Hematopoietic multipotent progenitor cell treated with erythropoietin and hydrocortisone succinate and interleukin-3 and kit ligand, for 17 days (in vitro differentiated cells): ENCODE data around the gene CYP26C1.
A peak's percentile ranks its signal among the peaks of the same experiment; 100 is the strongest.

ENCODE experiments used
- DNase-seq: peaks from one replicate; pipeline ENCODE4 v3.0.0-alpha.2; 2015; ENCODE audit warnings: low spot score

Gene CYP26C1, protein sequence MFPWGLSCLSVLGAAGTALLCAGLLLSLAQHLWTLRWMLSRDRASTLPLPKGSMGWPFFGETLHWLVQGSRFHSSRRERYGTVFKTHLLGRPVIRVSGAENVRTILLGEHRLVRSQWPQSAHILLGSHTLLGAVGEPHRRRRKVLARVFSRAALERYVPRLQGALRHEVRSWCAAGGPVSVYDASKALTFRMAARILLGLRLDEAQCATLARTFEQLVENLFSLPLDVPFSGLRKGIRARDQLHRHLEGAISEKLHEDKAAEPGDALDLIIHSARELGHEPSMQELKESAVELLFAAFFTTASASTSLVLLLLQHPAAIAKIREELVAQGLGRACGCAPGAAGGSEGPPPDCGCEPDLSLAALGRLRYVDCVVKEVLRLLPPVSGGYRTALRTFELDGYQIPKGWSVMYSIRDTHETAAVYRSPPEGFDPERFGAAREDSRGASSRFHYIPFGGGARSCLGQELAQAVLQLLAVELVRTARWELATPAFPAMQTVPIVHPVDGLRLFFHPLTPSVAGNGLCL

DNA sequence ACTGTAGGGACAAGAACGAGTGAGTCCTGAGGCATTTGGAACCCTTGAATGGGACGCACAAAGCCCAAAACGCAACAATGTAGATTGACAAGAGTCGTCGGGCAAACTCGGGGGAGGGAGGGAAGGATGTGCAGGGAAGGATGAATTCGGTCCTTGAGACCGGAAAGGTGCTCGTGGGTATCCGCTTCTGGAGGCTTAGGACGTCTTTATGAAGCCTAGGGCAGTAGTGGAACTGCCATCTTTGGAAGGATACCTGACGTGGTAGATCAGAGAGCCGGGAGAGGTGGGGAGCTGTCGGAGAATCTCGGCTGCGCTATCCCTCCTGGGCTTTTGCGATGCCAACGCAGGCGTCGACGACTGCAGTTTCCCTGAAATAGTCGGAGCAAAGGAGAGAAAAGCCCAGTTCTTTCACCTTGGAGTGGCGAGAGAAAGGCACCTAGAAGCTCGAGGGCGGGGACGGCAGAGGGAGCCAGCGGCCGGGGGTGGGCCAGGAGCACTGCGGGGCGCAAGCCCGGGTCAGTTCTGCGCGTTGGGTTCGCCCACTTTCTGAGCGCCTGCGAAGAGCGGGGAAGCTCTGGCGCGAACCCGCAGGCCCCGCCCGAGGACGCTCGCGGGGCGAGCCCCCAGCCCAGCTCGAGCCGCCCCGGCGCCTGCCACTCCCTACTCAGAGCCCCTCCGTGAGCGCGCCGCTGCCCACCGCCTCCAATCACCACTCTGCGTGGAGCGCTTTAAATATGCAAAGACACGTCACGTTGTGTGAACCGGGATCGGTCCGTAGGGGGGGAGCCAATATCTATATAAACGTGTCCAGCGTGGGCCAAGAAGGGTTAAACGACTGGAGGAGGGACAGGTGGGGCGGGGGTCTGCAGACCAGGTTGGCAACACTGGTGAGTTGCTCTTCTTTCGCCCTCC is at the start of gene CYP26C1:
Gene CYP26C1 (plus strand): TSS at position 824 of the 912 bp plus-strand sequence. CDS start 466 bp downstream, outside the sequence.
- no peak for DNase-seq

DNA sequence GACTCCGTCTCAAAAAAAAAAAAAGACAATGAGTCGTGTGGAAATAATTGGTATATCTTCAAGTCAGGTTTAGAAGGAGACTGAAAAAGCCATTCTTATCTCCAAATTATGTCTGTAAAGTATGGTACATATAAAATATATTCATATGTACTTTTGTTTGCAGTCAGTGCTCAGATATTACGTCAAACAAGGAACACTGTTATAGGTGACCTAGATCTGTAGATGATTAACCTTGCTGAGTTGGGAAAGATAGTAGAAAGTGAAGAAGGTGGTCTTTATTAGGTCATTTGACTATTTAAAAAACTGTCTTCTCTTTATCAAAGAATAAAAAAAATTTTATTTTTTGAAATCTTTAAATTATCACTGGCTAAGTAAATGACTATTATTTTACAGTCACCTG is 44.9 kb upstream of the CYP26C1 start:
- DNase-seq = no peak

DNA sequence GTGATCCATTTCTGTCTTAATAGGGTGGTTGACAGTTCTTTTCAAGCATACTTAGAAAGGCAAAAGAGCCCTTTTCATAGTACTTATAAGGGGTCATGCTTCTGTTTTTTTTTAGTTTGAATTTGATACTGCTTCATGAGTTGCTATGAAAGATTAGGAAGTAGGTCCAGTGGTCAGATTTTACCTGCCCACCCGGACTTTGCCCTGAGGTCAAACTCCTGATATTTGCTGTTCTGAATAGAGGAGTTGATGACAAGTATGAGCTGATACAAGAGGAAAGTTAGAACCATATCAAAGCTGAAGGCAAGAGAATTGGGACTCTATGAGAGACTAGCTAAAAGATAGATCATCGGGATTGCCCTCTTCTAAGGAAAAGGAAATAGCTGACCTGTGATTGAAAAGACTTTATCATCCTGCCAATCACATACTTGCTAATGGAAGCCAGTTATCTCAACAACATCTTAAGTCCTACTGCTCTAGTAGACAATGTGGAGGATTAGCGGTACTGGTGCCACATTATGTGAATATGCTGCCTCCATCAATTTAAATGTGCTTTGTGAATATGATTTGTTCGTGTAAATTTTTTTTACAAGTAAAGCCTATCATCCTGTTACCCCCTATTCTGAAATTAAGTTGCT is 37.5 kb upstream of the CYP26C1 start:
- no peak for DNase-seq

DNA sequence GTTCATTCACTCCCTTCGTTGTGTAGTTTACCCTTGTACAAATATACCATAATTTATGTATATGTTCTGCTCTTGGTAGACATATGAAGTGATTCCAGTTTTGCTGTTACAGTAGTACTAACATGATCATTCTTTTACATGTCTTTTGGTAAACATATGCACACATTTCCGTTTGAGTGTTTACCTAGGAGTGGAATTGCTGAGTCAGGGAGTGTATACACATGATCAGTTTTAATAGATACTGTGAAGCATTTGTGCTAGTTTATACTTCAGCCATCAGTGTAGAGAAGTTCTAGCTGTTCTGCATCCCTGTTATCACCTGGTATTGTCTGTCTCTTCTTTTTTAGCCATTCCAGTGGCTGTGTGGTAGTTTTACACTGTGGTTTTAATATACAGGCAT is 34.5 kb upstream of the CYP26C1 start:
- DNase-seq = peak; percentile 53

DNA sequence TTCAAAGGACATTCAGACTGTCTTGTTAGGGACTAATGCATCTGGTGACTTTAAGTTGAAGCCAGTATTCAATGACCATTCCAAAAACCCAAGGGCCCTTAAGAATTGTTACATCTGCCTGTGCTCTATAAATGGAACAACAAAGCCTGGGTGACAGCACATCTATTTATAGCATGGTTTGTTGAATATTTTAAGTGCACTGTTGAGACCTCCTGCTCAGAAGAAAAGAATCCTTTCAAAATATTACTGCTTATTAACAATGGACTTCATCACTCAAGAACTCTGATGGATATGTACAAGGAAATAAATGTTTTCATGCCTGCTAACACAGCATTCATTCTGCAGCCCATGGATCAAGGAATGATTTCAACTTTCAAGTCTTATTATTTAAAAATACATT is 33.1 kb upstream of the CYP26C1 start:
- no peak for DNase-seq

DNA sequence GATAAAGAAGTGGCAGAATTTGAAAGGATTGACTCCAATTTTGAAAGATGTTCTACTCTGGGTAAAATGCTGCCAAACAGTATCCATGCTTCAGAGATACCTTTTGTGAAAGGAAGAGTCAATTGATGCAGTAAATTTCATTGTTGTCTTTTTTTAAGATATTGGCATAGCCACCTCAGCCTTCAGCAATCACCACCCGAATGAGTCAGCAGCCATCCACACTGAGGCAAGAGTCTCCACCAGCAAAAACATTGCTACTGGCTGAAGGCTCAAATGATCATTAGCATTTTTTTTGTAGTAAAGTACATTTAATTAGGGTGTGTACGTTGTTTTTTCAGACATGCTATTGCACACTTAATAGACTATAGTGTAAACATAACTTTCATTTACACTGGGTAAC is 31.7 kb upstream of the CYP26C1 start:
- DNase-seq = peak; percentile 68

DNA sequence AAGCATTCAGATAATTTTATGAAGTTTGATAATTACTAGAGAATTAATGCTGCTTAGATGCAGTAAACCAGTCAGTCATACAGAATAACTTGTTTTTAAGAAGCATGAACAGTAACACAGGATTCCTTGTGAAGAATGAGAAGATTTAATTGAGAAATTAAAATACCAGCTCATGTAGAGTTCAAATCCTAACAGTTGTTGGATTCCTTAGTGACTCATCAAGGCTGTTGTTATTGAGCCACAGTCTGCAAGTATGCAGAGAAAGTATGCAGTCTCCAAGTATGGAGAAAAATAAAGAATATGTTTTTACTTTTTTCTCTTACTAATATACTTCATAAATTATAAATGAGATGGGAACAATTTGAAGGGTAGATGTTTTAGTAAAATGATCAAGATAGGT is 30.2 kb upstream of the CYP26C1 start:
- no peak for DNase-seq

DNA sequence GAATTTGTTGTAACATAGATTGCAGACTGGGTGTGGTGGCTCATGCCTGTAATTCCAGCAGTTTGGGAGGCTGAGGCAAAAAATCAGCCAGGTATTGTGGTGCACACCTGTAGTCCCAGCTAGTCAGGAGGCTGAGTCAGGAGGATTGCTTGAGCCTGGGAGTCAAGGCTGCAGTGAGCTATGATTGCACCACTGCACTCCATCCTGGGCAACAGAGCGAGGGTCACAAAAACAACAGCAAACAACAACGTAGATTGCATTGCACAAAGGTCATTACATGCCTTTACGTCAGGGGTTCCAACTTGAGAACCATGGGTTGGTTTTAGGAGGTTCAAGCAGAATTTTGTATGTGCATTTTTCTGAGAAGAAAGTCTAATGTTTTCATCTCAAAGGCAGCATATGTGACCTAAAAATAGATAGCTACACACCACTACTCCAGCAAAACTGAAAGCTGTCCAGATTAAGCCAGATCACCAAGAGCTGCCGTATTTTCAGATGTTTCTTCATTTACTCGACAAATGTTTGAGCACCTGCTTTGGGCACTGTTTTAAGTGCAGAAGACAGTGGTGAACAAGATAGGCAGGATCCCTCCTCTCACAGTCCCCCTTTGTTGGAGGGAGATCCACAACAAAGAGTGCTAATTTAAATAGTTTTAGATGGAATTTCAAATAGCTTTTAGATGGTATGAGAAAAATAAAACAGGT is 28.3 kb upstream of the CYP26C1 start:
- DNase-seq = no peak

DNA sequence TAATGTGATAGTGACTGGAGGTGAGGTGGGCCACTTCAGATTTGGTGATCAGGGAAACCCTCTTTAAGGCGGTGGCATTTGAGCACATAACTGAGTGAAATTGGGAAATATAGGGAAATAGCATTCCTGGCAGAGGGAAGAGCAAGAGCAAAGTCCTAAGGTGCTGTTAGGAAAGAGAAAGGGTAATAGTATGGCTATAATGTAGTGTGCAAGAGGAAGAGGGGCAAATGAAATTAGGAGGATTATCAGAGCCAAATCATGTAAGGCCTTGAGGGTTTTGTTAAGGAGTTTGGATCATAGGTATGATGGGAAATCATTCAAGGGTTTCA is 27.8 kb upstream of the CYP26C1 start:
- no peak for DNase-seq

DNA sequence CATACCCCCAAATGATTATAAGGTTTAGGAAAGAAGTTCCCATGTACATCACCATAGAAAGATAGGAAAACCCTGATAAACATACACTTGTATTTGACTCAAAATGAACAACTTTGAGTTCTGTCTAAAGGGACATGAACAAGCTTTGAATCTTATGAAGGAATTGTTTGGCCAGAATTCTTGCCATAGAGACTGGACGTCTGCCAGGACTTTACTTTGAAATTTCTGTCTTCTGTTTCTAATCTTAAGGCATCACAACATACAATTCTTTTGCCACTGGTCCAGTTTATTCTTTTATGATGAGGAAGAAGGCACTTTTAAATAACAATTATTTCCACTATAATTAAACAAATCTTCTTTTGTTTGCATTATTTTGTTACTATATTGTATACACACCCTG is 26.2 kb upstream of the CYP26C1 start:
- DNase-seq = no peak

DNA sequence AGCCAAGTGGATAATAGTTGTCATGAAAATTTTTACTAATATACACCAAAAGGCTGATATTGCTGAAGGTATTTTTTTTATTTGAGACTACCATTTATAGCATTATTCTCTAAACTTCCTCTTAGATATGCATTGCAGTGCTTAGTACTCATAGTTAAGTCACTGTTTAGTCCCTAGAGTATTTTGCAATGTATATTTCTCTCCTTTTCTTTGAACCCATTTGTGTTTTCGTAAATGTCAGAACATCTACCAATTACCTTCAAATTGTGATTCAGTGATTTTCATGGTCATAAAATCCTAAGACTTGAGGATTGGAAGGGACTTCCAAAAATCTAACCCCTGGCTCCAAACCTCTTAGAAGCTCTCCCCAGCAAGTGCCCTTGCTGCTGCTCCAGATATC is 21.5 kb upstream of the CYP26C1 start:
- DNase-seq = no peak

DNA sequence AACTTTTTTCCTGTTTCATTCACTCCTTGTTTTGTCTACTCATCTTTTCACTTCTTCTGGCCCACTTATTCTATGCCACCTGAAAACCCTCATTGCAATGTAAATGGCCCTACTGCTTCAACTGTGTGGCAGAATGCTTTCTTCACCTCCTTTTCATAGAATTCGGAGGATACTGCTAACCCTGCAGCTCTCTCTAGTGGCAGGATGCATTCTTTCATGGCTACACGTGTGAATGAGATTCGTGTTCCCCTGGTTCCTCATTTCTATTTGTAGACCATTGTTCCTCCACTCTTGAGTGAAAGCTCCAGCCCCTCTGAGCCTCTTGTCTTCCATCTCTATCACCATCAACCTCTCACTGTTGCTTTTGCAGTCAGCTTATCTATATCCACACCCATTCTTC is 20.9 kb upstream of the CYP26C1 start:
- peak; percentile 80 for DNase-seq

DNA sequence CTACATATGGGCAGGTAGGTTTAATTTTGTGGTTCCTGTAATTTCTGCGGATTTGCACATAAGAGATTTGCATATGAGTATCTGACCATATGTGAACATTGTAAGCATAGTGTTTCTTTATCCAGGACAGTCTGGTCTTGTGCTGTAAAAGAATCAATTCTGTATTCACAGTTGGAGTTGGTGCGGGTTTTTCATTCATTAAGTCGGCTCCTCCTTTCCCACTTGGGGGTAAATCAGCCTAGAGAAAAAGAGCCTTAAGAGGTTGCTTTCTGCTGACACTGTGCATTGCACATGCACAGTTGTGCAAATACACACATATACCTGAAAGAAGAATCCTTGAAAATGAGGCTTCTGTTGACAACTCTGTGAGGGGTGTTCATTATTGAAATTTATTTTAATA is 6.1 kb upstream of the CYP26C1 start:
- no peak for DNase-seq

DNA sequence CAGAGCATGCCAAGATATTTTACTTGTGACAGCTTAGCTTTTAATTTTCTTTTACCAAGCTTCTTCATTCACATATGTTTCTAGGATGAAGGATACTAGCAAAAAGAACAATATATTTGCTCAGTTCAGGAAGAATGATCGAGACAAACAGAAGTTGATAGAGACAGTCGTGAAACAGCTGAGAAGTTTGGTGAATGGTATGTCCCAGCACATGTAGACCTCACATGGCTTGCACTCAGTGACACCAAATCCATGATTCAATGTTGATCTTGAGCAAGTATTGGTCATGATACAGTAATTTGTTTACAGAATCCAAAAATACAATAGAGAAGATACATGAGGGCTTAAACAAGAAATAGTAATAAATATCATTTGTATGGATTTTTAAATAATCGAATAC is 2.5 kb upstream of the CYP26C1 start:
- no peak for DNase-seq

DNA sequence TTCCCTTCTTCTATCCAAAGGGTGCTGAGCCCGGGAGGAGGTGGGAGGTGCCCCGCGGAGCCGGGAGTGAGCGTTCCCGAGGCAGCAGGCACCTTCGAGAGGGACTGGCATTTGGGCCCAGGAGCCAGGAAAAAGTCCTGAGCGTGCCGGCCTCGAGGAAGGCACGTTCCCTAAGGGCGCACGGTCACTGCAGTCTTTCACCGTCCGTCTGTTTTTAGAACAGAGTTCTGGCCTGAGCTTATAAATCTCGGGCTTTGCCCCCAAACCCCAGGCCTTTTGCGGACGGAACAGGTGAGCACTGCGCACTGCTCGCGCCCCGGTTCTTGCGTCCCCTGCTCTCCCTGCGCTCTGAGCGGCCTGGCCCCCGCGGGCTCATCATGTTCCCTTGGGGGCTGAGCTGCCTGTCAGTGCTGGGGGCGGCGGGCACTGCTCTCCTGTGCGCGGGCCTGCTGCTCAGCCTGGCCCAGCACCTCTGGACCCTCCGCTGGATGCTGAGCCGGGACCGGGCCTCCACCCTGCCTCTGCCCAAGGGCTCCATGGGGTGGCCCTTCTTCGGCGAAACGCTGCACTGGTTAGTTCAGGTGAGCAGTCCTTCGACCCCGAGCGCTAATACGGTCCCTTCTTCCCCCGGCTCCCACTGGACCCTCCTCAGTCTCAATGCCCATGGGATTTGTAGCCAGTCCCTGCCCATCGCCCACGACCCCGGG is 442 bp downstream of the CYP26C1 start:
- DNase-seq = no peak

DNA sequence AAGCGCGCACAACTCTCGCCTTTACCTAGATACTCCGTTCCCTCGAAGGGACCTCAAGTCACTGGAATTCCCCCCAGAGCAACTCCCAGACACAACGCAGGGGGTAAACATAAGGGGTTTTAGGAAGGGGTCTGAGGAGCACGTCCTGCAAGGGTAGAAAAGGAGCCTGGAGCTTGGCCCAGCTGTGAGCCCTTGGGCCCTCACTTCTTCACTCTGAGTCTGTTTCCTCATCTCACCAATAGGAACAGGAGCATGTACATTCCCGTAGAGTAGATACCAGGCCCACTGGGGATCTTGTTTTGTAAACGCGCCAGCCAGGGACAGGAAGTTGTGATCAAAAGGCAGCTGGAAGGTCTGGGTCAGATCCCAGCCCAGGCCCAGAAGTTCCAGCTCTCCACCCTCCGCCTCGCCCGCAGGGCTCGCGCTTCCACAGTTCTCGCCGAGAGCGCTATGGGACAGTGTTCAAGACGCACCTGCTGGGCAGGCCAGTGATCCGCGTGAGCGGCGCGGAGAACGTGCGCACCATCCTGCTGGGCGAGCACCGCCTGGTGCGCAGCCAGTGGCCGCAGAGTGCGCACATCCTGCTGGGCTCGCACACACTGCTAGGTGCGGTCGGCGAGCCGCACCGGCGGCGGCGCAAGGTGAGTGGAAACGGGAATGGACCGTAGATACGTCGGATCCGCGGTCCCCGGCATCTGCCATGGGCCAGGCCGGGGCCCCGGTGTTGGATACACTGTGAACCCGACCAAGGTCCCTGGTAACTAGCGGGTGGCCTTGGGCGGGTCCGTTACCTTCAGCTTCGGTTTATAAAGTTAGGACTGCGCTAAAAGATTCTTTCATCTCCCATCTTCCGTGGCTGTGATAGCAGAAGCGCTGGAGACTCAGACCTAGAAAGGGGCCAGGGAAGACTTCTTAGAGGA is 1.3 kb downstream of the CYP26C1 start:
- DNase-seq = no peak

DNA sequence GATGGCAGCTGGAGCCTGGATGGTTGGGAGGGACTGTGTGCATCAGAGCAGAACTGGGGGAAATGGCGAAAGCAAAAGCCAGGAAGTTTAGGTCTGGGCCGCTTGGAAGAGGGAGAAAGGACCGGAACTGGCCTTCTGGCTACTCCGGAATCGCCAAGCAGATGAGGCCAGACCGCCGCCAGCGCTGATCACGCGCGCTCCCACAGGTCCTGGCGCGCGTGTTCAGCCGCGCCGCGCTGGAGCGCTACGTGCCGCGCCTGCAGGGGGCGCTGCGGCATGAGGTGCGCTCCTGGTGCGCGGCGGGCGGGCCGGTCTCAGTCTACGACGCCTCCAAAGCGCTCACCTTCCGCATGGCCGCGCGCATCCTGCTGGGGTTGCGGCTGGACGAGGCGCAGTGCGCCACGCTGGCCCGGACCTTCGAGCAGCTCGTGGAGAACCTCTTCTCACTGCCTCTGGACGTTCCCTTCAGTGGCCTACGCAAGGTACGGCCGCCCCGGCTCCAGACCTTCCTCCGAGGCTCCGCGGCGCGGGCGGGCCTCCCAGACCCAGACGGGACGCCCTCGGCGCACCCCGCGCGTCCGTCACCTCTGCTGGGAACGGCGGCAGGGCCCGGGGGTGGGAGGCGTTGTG is 2.0 kb downstream of the CYP26C1 start:
- DNase-seq = peak; percentile 51

DNA sequence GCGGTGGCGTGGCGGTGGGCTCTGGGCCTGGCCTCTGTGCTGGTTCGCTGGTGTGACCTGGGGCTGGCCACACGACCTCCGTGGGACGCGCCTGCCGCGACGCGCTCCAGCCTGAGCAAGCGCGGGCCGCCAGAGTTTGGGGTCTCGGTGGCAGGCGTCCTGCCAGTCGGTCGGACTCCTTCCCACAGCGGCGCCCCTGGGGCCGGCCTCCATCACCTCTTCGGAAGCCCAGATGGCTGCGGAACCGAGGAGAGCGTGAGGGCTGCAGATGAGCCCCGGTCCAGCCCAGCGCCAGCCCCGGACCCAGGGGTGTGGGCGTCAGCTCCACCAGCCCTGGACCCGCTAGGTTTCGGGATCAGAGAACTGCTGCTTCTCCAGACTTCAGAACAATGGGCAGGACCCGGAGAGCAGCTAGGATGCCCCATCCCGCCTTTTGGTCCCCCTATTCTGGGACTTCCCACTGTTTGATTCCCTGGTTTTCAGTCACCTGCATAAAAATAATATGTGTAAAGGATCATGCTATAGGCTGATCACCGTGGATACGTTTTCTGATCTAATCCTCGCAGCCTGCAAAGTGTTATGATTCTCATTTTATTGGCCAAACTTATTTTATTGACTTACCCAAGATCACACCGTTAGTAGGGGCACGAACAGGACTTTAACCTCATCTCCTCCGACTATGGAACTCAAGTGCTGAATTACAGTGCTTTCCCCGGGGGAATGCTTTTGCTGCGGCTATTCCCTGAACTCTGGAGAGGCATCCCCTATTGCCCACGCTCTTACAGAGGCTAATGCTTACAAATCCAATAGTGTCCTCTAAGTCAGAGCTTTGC is 2.8 kb downstream of the CYP26C1 start:
- DNase-seq = no peak
